Skeletal muscle satellite cell (primary cell): ENCODE measurements around the gene NLGN3.

Experiments used
- H3K27me3 ChIP-seq: 2 replicates; pipeline ENCODE4 v1.7.0; 2013; ENCODE audit warnings: low read length; ENCODE audit not compliant: control insufficient read depth, insufficient read depth
- H3K36me3 ChIP-seq: 2 replicates; pipeline ENCODE4 v1.7.0; 2013; ENCODE audit warnings: mild to moderate bottlenecking, control low read depth, low read length; ENCODE audit not compliant: insufficient read depth
- H3K4me1 ChIP-seq: 2 replicates; pipeline ENCODE4 v1.7.0; 2013; ENCODE audit warnings: low read length; ENCODE audit not compliant: control insufficient read depth, insufficient read depth
- H3K4me2 ChIP-seq: 2 replicates; pipeline ENCODE4 v1.7.0; 2013; ENCODE audit warnings: mild to moderate bottlenecking, low read length
- H3K4me3 ChIP-seq: 2 replicates; pipeline ENCODE4 v1.7.0; 2013; ENCODE audit warnings: low read length
- H3K9ac ChIP-seq: 2 replicates; pipeline ENCODE4 v1.7.0; 2013; ENCODE audit warnings: mild to moderate bottlenecking, low read depth, low read length, moderate library complexity
- H3K9me3 ChIP-seq: replicated peaks from 2 replicates; pipeline ENCODE4 v1.7.0; 2013; ENCODE audit warnings: mild to moderate bottlenecking, control low read depth, low read length

The NLGN3 gene

GRCh38 chrX:71158603-71159002 is 14.0 kb downstream of the NLGN3 start:
- H3K36me3 ChIP-seq, result no peaks in the 10 kb centered on the region

DNA sequence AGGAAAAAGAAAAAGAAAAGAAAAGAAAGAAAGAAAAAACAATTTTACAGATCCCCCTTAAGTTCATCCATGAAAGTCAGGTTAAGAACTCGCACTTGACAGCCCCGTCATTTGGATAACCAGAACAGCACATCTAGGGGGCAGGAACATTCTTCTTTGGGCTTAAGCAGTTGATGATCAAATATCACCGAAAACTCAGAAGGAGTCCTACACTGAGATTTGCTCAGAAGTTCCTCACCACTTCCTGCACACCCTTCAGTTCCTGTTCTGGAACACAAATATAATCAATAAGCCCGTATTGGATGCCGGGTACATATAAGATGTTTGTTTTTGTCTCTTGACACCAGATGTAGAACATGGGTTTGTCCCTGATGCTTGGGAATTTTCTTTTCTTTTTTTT is 14.7 kb downstream of the NLGN3 start:
- no peak overlapping the region for H3K4me2 ChIP-seq
- no peaks in the 10 kb centered on the region for H3K9me3 ChIP-seq
- H3K27me3 ChIP-seq, result peaks cover 22% of the 10 kb centered on the region
- H3K9ac ChIP-seq, result no peak overlapping the region
- no peaks in the 10 kb centered on the region for H3K36me3 ChIP-seq
- H3K4me3 ChIP-seq, result no peak overlapping the region
- H3K4me1 ChIP-seq, result no peaks in the 10 kb centered on the region

More at GRCh38 chrX:71158603-71159002, 14.0 kb downstream of the NLGN3 start:
- Histone ChIP-seq H3K4me2 (no peak overlapping the region), H3K9me3 (no peaks in the 10 kb centered on the region), H3K27me3 (peaks cover 19% of the 10 kb centered on the region), H3K4me1 (no peaks in the 10 kb centered on the region), H3K9ac (no peak overlapping the region), H3K4me3 (no peak overlapping the region)

DNA sequence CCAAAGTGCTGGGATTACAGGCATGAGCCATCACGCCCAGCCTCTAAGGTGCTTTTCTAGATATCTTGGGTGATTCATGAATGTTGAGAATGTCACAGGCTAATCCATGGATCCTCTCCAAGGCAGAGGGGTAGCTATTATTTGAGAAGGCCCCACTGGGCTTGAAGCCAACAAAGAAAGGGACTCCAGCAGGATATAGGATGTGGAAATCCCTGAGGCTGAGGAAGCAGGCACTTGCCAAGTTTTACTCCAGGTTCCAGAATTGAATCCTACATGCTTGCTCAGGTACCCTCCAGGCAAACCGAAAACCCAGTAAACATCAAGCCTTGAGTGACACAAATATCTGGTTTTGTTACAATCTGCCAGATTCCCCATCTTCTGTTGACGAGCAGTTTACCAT is 15.8 kb downstream of the NLGN3 start:
- no peak overlapping the region for H3K9ac ChIP-seq
- H3K9me3 ChIP-seq, result no peaks in the 10 kb centered on the region
- H3K4me3 ChIP-seq, result no peak overlapping the region
- no peaks in the 10 kb centered on the region for H3K4me1 ChIP-seq
- peaks cover 25% of the 10 kb centered on the region for H3K27me3 ChIP-seq
- H3K4me2 ChIP-seq, result no peak overlapping the region
- no peaks in the 10 kb centered on the region for H3K36me3 ChIP-seq

DNA sequence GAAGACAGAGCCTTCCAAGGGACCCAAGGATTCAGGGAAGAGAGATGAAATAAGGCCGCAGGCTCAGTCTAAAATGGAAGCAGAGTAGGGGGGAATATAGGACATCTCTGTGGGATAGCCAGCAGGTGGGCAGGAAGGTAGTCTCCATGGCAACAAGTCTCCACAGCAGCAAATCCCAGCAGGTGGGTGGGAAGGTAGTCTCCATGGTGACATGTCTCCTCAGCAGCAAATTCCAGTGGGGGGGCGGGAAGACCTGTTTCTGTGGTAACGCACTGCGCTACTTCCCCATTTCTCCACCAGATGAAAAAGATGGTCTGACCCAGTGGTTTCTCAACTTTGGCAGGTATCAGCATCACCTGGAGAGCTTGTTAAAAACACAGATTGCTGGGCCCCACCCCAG is 18.3 kb downstream of the NLGN3 start:
- H3K4me2 ChIP-seq, result no peak overlapping the region
- no peaks in the 10 kb centered on the region for H3K9me3 ChIP-seq
- H3K36me3 ChIP-seq, result no peaks in the 10 kb centered on the region
- peaks cover 25% of the 10 kb centered on the region for H3K27me3 ChIP-seq
- H3K4me3 ChIP-seq, result no peak overlapping the region
- H3K9ac ChIP-seq, result no peak overlapping the region
- no peaks in the 10 kb centered on the region for H3K4me1 ChIP-seq

DNA sequence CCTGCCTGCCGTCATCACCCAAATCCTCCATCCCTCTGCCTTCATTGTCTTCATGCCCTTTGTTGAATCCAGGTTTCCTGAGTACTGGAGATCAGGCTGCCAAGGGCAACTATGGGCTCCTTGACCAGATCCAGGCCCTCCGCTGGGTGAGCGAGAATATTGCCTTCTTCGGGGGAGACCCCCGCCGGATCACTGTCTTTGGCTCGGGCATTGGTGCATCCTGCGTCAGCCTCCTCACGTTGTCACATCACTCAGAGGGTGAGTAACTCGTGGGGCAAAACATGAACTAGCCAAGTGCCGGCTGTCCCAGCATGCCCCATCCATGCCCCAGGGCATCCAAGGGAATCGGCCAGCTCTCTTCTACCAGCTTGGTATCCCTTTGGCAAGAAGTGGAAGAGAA is 19.4 kb downstream of the NLGN3 start:
- H3K4me2 ChIP-seq, result no peak overlapping the region
- H3K9me3 ChIP-seq, result no peaks in the 10 kb centered on the region
- no peak overlapping the region for H3K9ac ChIP-seq
- peaks cover 25% of the 10 kb centered on the region for H3K27me3 ChIP-seq
- H3K4me1 ChIP-seq, result no peaks in the 10 kb centered on the region
- H3K4me3 ChIP-seq, result no peak overlapping the region
- no peaks in the 10 kb centered on the region for H3K36me3 ChIP-seq

DNA sequence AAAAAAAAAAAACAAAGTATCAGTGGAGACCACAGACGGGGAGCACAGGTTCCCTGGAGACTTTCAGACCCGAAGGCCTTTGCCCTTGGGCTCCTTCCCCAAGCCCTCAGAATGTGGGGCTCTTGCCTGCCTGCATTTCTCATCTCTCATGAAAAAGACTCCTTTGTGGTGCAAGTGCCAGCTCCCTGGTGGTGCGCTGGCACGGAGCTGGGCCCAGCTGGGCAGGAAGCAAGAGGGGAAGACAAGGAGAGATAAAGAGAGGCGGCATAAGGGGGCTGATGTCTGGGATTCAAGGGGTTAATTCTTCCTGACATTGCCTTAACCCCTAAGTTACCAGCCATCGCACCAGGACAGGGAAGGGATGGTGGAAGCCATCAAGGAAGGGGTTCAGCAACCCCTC is 21.8 kb downstream of the NLGN3 start:
- Histone ChIP-seq H3K36me3 (no peaks in the 10 kb centered on the region), H3K27me3 (peaks cover 25% of the 10 kb centered on the region), H3K4me3 (no peak overlapping the region), H3K9ac (no peak overlapping the region), H3K9me3 (no peaks in the 10 kb centered on the region), H3K4me2 (no peak overlapping the region), H3K4me1 (no peaks in the 10 kb centered on the region)

DNA sequence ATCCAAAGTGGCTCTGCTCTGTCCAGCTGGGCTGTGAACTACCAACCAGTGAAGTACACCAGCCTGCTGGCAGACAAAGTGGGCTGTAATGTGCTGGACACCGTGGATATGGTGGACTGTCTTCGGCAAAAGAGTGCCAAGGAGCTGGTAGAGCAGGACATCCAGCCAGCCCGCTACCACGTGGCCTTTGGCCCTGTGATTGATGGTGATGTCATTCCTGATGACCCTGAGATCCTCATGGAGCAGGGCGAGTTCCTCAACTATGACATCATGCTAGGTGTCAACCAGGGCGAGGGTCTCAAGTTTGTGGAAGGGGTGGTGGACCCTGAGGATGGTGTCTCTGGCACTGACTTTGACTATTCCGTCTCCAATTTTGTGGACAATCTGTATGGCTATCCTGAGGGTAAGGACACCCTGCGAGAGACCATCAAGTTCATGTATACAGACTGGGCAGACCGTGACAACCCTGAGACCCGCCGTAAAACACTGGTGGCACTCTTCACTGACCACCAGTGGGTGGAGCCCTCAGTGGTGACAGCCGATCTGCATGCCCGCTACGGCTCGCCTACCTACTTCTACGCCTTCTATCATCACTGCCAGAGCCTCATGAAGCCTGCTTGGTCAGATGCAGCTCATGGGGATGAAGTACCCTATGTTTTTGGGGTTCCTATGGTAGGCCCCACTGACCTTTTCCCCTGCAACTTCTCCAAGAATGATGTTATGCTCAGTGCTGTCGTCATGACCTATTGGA is 22.6 kb downstream of the NLGN3 start:
- Histone ChIP-seq H3K36me3 (no peaks in the 10 kb centered on the region), H3K9me3 (no peaks in the 10 kb centered on the region), H3K9ac (no peak overlapping the region), H3K27me3 (peaks cover 25% of the 10 kb centered on the region), H3K4me3 (no peak overlapping the region), H3K4me1 (no peaks in the 10 kb centered on the region), H3K4me2 (no peak overlapping the region)

DNA sequence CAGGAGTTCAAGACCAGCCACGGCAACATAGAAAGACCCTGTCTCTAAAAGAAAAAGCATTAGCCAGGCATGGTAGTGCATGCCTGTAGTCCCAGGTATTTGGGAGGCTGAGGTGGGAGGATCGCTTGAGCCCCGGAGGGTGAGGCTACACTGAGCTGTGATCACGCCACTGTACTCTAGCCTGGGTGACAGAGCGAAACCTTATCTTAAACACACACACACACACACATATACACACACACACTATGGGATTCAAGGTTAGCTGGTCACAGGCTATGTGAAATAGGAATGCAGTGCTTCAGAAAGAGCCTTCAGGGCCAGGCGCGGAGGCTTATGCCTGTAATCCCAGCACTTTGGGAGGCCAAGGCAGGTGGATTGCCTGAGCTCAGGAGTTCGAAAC is 23.5 kb downstream of the NLGN3 start:
- no peaks in the 10 kb centered on the region for H3K4me1 ChIP-seq
- H3K9ac ChIP-seq, result no peak overlapping the region
- H3K4me2 ChIP-seq, result no peak overlapping the region
- H3K27me3 ChIP-seq, result peaks cover 20% of the 10 kb centered on the region
- H3K4me3 ChIP-seq, result no peak overlapping the region
- no peaks in the 10 kb centered on the region for H3K9me3 ChIP-seq
- no peaks in the 10 kb centered on the region for H3K36me3 ChIP-seq

DNA sequence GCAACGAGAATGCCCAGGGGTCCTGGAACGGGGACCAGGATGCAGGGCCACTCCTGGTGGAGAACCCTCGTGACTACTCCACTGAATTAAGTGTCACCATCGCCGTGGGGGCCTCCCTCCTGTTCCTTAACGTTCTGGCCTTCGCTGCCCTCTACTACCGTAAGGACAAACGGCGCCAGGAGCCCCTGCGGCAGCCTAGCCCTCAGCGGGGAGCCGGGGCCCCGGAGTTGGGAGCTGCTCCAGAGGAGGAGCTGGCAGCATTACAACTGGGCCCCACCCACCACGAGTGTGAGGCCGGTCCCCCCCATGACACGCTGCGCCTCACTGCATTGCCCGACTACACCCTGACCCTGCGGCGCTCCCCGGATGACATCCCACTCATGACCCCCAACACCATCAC is 24.9 kb downstream of the NLGN3 start:
- H3K4me3 ChIP-seq, result no peak overlapping the region
- no peaks in the 10 kb centered on the region for H3K9me3 ChIP-seq
- H3K4me2 ChIP-seq, result no peak overlapping the region
- no peaks in the 10 kb centered on the region for H3K4me1 ChIP-seq
- H3K27me3 ChIP-seq, result peaks cover 15% of the 10 kb centered on the region
- no peak overlapping the region for H3K9ac ChIP-seq
- no peaks in the 10 kb centered on the region for H3K36me3 ChIP-seq

DNA sequence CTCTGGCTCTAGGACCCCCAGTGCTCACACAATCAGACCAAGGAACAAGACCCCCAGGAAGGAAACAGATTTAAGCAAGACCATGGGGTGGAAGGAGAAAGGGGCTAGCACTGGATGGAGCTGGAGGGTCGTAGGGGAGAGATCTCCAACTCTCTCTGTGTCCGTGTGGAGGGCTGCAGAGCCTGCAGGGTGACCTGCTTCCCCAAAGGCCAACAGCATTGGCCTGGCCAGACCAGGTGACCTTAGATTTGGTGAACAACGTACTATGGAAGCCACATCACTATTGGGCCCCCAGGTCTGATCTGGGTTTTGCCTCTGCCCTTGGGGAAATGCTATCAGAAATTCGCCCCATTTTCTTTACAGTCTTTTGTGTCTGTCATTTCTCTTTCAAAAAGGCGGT is 26.0 kb downstream of the NLGN3 start:
- no peak overlapping the region for H3K9ac ChIP-seq
- peaks cover 10% of the 10 kb centered on the region for H3K27me3 ChIP-seq
- no peak overlapping the region for H3K4me2 ChIP-seq
- H3K4me1 ChIP-seq, result no peaks in the 10 kb centered on the region
- H3K9me3 ChIP-seq, result no peaks in the 10 kb centered on the region
- no peak overlapping the region for H3K4me3 ChIP-seq
- no peaks in the 10 kb centered on the region for H3K36me3 ChIP-seq

DNA sequence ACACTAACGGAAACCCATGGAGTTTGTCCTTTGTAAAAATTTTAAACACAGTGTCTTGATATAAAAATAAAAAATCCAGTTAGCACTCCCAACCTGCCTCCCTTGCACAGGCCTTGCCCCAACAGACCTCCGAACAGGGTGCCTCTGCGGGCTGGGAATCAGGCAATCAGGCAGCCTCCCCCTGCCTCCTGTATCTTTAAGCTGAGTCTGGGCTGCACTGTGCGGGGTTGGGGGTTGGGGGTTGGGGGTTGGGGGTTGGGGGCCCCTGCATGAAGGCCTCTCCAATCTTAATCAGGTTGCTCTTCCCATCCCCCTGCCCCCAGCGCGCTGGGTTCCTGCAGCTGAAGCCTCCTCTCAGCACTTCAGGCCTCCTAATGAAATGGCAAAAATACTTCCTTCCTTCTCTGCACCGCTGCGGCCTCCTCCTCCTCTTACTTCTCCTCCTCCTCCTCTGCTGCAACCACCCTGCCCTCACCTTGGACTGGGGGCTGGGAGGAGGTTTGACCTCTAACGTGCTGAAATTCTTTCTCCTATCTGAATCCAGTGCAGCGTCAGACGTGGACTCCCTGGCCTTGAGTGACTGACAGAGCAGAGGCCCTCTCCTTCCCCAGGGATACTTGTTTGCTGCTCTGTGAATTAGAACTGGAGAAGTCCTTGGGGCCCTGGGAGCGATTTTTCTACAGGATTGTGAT is 26.6 kb downstream of the NLGN3 start:
- Histone ChIP-seq H3K9me3 (no peaks in the 10 kb centered on the region), H3K36me3 (no peaks in the 10 kb centered on the region), H3K4me2 (no peak overlapping the region), H3K27me3 (peaks cover 10% of the 10 kb centered on the region), H3K9ac (no peak overlapping the region), H3K4me3 (no peak overlapping the region), H3K4me1 (no peaks in the 10 kb centered on the region)

DNA sequence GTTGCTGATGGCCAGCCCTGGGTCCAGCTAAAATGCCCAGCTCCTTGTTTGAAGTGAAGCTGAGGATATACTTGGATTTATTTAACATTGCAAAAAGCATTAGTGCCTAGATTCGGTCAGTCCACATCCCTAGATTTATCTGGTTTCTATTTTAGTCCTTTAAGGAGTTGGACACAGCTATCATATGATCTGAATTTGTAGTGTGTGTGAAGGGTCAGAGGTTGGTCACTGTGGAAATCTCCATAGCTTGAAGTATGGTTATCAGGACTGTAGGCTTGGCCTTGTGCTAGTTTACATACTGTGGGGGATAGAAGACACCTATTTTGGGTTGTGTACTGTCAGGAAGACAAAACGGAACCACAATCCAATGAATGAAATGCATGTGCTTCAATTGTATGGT is 28.8 kb downstream of the NLGN3 start:
- Histone ChIP-seq H3K27me3 (peaks cover 10% of the 10 kb centered on the region), H3K36me3 (no peaks in the 10 kb centered on the region), H3K9ac (no peak overlapping the region), H3K9me3 (no peaks in the 10 kb centered on the region), H3K4me3 (no peak overlapping the region), H3K4me2 (no peak overlapping the region), H3K4me1 (no peaks in the 10 kb centered on the region)
